HG02870 (cell line): ENCODE results near the gene UBXN1.
"Not testable (repeated sequence)": the region's sequence is repeated elsewhere in the genome, so short reads cannot be mapped to it uniquely, and the experiment has no call there.

Source experiments
- ATAC-seq: cut with Tn5 transposase; IDR thresholded peaks from one replicate; pipeline ENCODE4 v1.9.1; 2021; ENCODE audit warnings: mild to moderate bottlenecking, moderate library complexity; ENCODE audit not compliant: unreplicated experiment

Gene UBXN1

GRCh38 chr11:62708793-62709192 lies 29.9 kb upstream of the UBXN1 start:
- no peak for ATAC-seq

DNA sequence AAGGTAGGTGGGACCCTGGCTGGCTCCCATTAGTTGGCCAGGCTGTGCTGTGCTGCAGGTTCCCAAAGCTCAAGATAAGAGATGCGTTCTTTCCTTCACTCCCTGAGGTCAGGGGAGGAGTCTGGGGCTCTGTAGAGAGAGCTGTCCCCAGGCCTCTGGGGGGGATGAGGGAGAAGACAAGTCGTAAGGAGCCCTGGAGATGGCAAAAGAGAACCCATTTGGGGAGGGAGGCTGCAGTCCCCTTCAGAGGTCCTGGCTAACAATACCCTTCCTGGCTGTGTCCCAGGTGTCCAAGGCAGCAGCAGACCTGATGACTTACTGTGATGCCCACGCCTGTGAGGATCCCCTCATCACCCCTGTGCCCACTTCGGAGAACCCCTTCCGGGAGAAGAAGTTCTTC lies 29.5 kb upstream of the UBXN1 start:
- ATAC-seq = no peak

- ATAC-seq = no peak
Measured at GRCh38 chr11:62707277-62707861, 28.5 kb upstream of the UBXN1 start, which contains the start of the genes BSCL2 and GNG3. BSCL2 (minus strand) TSS chr11:62707424; CDS start chr11:62707195, 229 bp downstream. GNG3 (plus strand) TSS chr11:62707676; CDS start chr11:62708296, 620 bp downstream.

DNA sequence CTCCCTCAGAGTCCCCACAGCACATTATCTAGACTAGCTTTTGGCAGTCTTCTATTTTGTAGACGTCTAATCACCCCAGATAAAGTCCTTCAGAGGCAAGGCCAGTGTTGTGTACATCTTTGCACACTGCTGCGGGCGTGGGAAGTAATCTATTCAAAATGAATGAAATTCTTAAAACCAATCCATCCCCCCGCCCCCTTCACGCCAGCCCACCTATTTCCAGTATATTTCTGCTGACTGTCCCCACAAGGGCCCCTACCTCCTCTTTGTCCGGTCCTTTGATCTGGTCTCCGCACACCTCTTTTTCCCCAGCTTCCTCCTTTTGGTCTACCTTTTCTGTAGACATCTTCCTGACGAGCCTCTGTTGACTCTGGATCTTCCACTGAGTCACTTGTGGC lies 28.0 kb upstream of the UBXN1 start:
- no peak for ATAC-seq

GRCh38 chr11:62705880-62706849 lies 27.3 kb upstream of the UBXN1 start:
- no peak for ATAC-seq

DNA sequence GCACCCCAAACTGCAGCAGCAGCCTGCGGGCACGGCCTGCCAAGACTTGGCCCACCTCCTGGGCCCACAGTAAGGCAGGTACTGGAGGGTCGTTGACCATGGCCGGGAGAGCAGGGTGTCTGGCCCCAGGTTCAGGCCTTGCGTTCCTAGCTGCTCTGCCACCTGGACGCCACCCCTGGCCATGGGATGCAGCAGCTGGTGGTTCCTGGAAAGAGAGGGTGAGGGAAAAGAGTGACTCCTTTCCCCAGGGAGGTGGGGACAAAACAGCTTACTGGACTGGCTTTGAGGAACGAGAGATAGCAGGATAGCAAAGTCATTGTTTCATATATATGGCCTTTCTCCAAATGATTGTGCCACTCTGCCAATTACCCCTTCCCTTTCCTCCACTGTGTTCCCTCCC lies 26.5 kb upstream of the UBXN1 start:
- ATAC-seq = no peak

DNA sequence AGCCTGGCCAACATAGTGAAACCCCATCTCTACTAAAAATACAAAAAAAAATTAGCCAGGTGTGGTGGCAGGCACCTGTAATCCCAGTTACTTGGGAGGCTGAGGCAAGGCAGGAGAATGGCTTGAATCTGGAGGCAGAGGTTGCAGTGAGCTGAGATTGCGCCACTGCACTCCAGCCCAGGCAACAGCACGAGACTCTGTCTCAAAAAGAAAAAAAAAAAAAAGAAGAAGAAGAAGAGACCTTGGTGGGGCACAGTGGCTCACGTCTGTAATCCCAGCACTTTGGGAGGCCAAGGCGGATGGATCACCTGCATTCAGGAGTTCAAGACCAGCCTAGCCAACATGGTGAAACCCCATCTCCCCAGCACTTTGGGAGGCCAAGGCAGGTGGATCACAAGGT lies 25.0 kb upstream of the UBXN1 start:
- not testable (repeated sequence) for ATAC-seq

GRCh38 chr11:62702246-62702645 lies 23.4 kb upstream of the UBXN1 start:
- no peak for ATAC-seq

DNA sequence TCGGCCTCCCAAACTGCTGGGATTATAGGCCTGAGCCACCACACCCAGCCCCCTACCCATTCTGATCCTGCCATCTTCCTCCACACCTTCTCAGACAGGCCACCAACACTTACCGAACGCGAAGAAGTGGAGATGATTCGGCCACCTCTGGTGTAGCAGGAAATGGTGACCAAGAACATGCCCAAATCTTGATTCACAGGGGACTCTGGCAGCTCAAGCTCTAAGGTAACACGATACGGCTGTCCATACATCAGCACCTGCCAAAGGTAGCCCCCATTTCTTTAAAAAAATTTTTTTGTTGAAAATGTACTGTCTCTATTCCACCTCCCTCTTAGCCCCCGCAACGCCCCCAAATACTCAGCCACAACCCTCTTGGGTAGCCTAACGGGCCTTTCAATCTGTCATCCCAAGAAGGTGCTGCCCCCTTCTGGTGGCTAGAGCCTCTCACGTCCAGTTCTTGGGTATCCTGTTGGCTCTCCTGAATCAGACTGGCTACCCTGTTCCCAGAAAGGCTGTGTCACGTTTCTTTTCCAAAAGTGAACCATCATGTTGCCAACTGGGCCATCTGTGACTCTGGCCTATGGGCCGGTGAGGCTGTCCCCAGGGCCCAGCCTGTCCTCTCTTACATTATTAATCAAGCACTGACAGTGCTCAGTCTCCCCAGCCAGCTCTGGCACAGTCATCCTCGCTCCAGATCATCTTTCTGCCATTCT lies 15.7 kb upstream of the UBXN1 start:
- ATAC-seq = no peak

DNA sequence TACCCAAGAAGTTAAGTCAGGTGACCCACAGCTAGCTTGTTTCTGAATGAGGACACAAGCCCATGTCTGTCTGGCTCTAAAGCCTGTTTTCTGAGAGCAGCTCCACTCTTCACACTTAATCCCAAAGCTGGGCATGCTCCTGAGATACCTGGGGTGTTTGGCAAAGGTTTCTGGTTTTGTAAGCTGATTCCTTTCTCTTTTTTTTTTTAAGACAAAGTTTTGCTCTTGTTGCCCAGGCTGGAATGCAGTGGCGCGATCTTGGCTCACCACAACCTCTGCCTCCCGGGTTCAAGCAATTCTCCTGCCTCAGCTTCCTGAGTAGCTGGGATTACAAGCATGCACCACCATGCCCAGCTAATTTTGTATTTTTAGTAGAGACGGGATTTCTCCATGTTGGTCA lies 14.8 kb upstream of the UBXN1 start:
- not testable (repeated sequence) for ATAC-seq

- ATAC-seq = no peak
Measured at GRCh38 chr11:62689421-62690183, 10.7 kb upstream of the UBXN1 start, which contains the start of gene LRRN4CL. LRRN4CL (minus strand) TSS chr11:62689530; CDS start chr11:62688508, 1,022 bp downstream.

DNA sequence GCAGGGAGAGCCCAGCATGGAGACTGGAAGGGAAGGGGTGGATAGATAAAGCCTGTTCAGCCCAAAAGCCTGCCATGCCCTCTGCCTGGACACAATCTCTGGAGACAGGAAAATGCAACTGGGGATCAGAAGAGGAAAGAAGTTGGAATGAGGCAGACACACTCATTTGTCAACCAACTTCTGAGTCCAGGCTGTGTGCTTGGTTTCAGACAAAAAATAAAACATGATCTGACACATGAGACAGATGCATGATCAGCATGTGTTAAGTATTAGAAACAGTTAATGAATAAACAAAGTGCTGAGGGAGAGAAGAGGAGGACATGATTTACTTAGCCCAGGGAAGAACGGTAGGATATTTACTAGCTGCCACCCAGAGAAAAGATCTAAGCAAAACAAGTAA lies 9.6 kb upstream of the UBXN1 start:
- no peak for ATAC-seq

DNA sequence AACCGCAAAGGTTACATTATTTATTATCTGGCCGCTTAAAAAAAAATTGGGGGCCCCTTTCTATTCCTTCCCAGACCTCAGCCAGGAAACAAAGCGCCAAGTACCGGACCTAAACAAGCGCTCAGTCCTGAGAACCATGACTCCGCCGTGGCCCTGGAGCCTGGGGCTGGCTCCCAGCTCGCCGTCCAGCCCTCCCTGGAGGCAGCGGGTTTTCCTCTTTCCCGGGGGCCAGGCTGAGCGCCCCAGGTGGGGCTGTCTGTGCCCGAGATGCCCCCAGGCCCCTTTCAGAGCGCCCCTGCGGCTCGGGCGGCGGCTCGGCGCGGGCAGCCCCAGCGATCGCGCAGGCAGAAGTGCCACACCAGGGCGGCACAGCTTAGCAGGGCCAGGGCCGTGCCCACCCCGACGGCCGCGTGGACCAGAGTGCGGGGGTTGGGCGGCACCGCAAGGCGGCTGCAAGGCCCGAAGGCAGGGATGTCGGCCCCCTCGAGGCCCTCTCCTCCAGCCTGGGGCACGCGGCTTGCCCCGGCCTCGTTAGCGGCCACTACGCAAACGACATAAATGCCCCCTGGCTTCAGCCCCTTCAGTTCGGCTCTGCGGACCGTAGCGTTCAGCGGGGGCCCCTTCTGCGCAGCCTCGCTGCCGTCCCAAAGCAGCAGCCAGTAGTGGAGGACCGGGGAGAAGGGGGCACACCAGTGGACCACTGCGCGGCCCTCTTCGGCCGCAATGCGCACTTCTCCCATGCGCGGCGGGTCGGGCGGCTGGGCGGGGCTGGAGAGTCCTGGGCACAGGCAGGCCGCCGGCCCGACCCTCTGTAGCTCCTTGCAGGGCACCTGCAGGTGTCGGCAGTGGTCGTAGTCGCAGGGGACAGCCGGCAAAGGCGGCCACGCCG lies 8.9 kb upstream of the UBXN1 start:
- no peak for ATAC-seq

GRCh38 chr11:62682518-62682917 lies 3.6 kb upstream of the UBXN1 start:
- ATAC-seq = no peak

DNA sequence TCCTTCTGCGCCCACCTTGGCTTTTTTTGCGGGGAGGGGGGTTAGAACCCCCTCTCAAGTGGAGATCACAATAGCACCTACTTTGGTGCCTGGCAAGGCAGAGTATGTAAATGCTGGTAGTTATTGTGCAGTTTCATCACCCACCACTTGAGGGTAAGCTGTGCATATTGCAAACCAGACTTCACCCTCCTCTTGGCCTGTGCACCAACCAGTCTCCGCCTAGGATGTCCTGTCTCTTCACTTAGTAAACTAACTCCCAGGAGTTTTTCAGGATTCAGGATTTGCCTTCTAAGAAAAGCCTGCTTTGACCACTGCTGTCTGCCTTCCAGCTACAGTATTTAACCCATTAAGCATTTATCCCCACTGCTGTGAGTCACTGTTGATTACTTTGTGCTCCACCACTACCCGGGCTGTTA lies 2.0 kb upstream of the UBXN1 start:
- ATAC-seq = no peak

GRCh38 chr11:62678433-62678769 lies 472 bp downstream of the UBXN1 start:
- no peak for ATAC-seq

DNA sequence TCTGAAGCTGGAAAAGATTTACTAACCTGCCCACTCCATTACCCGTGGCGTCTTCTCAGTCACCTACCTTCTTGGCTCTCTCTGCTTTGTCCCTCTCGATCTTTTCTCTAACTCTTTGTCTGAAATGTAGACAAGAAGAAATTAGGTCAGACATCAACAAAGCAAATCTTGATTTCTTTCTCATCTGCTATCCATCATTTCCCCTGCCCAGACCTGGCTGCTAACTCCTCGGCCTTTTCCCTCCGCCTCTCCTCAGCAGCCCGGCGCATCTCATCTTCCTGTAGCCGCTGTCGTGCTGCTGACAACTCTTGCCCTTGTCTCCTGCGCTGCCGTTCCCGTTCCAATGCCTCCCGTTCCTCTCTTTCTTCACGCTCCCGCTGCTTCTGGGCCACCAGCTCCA lies 1.2 kb downstream of the UBXN1 start:
- no peak for ATAC-seq

DNA sequence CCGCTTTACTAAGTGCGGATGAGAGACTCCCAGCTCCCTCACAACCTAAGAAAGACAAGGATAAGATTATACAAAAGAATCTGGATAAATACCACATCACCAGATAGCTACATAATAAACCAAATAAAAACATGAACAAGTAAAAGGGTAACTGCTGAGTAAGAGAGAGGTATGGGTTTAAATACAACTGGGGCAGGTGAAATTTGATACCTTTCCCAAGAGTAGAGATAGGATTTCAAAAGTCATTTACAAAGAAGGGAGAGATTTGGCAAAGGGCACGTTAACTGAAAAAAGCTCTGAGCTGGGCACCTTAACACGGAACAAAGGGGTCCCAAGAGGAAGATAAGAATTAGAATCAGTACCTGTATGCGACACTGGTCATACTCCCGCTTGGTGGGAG lies 1.7 kb downstream of the UBXN1 start:
- ATAC-seq = no peak

DNA sequence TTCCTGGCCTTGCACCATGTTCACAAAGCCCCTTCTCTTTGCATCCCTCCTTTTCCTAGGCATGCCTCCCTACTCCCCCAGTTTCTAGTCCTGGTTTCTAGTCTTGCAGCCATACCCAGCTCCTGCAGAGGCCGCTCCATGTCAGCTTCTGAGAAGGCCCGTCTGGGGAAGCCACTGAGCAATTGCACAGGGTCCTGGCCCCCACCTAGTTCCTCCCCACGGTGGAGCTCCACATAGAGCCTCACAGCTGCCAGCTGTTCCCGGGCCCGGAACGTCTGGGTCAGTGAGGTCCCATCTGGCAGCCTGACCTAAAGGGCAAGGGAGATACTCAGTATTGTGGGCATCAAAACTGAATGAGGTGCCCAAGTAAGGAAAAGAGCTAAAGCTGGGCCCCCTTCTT lies 2.2 kb downstream of the UBXN1 start:
- no peak for ATAC-seq

DNA sequence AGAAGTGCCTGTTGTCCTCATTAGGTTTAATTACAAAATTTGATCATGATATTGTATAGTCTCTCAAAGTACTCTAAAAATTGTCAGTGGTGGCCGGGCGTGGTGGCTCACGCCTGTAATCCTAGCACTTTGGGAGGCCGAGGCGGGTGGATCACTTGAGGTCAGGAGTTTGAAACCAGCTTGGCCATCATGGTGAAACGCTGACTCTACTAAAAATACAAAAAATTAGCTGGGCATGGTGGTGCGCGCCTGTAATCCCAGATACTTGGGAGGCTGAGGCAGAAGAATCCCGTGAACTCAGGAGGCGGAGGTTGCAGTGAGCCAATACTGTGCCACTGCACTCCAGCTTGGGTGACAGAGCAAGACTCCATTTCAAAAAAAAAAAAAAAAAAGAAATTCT lies 3.5 kb downstream of the UBXN1 start:
- ATAC-seq = not testable (repeated sequence)
